GM12874 (cell line): ENCODE results near the gene ANKRD6.

Experiments used
- CTCF ChIP-seq: IDR thresholded peaks from 2 replicates; pipeline ENCODE4 v1.5.1; 2011; ENCODE audit warnings: low read depth, mild to moderate bottlenecking, control low read depth, low read length, moderate library complexity; ENCODE audit not compliant: insufficient read depth

ANKRD6 gene

DNA sequence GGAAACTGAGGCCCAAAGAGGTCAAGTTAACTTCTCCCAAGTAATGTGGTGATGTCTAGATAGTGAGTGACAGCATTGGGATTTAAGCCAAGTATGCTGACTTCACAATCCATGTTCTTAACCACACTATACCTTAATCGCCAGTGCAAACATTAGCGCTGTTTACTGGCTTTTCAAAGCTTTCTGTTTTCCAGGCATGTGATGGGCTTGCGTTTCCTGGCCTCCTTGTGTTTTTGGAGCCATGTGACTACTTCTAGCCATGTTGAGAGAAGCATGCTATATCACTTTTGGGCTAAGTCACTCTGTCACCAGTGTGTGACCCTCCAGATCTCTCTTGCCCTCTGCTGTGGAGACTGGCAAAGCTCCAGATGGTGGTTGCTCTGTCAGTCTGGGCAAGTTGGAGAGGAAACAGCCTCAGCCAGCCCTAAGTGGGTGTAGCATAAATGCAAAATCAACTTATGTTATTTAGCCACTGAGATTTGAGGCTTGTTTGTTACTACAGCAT lies 76.9 kb downstream of the ANKRD6 start:
- TF ChIP-seq CTCF, result no peak

DNA sequence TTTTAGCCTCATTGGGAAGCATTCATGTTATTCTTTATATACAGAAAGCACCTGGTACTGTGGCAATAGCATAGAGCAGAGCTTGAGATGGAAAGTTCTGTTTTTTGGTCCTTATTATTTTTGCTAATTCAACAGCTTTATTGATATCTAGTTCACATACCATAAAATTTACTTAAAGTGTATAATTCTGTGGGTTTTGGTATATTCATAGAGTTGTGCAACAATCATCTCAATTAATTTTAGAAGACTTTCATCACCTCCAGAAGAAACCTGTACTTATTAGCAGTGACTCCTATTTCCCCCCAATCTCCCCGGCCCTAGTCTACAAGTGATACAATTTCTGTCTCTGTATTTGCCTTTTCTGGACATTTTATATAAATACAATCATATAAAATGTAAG lies 77.4 kb downstream of the ANKRD6 start:
- TF ChIP-seq CTCF, result no peak

GRCh38 chr6:89518352-89519055 lies 85.6 kb downstream of the ANKRD6 start:
- TF ChIP-seq CTCF, result no peak

DNA sequence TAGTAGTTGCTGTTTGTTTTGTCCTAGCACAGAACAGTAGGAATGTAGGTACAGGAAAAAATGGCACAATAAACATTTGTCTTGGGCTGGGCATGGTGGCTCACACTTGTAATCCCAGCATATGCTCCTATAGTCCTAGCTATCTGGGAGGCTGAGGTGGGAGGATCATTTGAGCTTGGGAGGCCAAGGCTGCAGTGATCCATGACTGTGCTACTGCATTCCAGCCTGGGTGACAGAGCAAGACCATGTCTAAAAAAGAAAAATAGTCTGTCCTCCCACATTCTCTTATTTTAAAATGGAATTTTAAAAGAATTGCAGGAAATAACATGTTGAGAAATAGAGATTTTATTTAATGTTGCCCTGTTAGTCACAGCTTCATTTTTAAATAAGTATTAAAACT lies 87.8 kb downstream of the ANKRD6 start:
- no peak for TF ChIP-seq CTCF

- TF ChIP-seq CTCF, result no peak
These were observed 89.8 kb downstream of the ANKRD6 start for GRCh38 chr6:89522778-89523177.

GRCh38 chr6:89525786-89526562 lies 93.0 kb downstream of the ANKRD6 start:
- TF ChIP-seq CTCF, result no peak

GRCh38 chr6:89526563-89526869 lies 93.6 kb downstream of the ANKRD6 start:
- no peak for TF ChIP-seq CTCF
